Endothelial cell of umbilical vein (primary cell): ENCODE data around the gene ARHGAP28.

ENCODE experiments used
- POLR2A ChIP-seq: IDR thresholded peaks from 2 replicates; pipeline ENCODE4 v1.6.1; 2012; ENCODE audit warnings: low read depth, mild to moderate bottlenecking, control low read depth, low read length
- POLR2AphosphoS5 ChIP-seq: IDR thresholded peaks from 2 replicates; pipeline ENCODE4 v1.6.1; 2012; ENCODE audit warnings: low read depth, mild to moderate bottlenecking, control low read depth, low read length, moderate library complexity; ENCODE audit not compliant: insufficient read depth
- TF ChIP-seq, protein P1 (sequence below), 2 donors: IDR thresholded peaks; 1 replicate in 1 of 2; 2 replicates in 1 of 2; pipeline ENCODE4 v1.5.1; 2011; ENCODE audit warnings: low read length in 2 of 2, mild to moderate bottlenecking in 2 of 2, moderate library complexity in 2 of 2, control low read depth in 1 of 2, inconsistent platforms in 1 of 2, low read depth in 1 of 2; ENCODE audit not compliant: insufficient read depth in 1 of 2; ENCODE audit errors: extremely low read depth in 1 of 2

DNA sequence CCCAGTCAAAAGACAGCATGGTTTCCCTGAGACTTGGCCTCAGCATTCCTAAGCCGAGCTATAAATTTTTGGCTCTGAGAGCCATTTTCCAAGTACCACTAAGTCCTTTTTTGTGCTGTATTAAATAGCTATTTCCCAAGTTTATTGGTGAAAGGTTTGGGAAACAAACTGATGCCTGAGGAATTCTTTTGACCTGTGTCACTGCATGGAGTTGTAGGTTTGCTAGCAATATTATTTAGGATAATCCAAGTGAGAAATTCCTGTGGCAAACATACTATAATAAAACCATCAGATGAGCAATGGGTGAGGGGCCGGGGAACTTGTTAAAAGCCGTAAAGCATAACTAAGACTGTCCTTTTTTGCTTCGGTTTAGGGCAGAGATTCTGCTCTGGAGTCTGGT lies 28.4 kb downstream of the ARHGAP28 start:
- TF ChIP-seq, protein P1, sequence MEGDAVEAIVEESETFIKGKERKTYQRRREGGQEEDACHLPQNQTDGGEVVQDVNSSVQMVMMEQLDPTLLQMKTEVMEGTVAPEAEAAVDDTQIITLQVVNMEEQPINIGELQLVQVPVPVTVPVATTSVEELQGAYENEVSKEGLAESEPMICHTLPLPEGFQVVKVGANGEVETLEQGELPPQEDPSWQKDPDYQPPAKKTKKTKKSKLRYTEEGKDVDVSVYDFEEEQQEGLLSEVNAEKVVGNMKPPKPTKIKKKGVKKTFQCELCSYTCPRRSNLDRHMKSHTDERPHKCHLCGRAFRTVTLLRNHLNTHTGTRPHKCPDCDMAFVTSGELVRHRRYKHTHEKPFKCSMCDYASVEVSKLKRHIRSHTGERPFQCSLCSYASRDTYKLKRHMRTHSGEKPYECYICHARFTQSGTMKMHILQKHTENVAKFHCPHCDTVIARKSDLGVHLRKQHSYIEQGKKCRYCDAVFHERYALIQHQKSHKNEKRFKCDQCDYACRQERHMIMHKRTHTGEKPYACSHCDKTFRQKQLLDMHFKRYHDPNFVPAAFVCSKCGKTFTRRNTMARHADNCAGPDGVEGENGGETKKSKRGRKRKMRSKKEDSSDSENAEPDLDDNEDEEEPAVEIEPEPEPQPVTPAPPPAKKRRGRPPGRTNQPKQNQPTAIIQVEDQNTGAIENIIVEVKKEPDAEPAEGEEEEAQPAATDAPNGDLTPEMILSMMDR (IDR thresholded peaks at IDR 0.05; ENCODE audit: extremely low read depth in 1 of 2, insufficient read depth in 1 of 2, low read depth in 1 of 2, low read length in 2 of 2), result no peak
- TF ChIP-seq POLR2A, result no peak
- no peak for TF ChIP-seq POLR2AphosphoS5
